ENCODE results near the gene GNL3.

DNA sequence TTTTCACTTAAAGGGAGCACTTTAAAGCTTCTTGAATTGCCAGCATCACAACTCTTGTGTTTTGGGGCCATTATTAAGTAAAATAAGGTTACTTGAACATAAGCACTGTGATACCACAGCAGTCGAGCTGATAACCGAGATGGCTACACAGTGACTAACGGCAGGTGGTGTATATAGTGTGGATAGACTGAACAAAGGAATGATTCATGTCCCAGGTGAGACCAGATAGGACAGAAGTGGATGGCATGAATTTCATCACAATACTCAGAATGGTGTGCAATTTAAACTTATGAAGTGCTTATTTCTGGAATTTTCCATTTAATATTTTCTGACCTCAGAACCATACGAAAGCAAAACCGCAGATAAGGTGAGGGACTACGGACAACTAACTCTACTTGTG is 40.3 kb upstream of the GNL3 start:
- TF ChIP-seq EZH2phosphoT487 (IDR thresholded peaks at IDR 0.05; ENCODE audit: borderline replicate concordance): no peak
- TF ChIP-seq POLR2A (IDR thresholded peaks at IDR 0.05; ENCODE audit: borderline replicate concordance, extremely low read depth, insufficient read depth, insufficient read length): no peak
- TF ChIP-seq, protein P1, sequence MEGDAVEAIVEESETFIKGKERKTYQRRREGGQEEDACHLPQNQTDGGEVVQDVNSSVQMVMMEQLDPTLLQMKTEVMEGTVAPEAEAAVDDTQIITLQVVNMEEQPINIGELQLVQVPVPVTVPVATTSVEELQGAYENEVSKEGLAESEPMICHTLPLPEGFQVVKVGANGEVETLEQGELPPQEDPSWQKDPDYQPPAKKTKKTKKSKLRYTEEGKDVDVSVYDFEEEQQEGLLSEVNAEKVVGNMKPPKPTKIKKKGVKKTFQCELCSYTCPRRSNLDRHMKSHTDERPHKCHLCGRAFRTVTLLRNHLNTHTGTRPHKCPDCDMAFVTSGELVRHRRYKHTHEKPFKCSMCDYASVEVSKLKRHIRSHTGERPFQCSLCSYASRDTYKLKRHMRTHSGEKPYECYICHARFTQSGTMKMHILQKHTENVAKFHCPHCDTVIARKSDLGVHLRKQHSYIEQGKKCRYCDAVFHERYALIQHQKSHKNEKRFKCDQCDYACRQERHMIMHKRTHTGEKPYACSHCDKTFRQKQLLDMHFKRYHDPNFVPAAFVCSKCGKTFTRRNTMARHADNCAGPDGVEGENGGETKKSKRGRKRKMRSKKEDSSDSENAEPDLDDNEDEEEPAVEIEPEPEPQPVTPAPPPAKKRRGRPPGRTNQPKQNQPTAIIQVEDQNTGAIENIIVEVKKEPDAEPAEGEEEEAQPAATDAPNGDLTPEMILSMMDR (IDR thresholded peaks at IDR 0.05 in 2 of 3, conservative IDR thresholded peaks at IDR 0.05 in 1 of 3; ENCODE audit: borderline replicate concordance in 1 of 3, insufficient read depth in 1 of 3, low read depth in 2 of 3, low read length in 2 of 3): no peak
- TF ChIP-seq, protein P2, sequence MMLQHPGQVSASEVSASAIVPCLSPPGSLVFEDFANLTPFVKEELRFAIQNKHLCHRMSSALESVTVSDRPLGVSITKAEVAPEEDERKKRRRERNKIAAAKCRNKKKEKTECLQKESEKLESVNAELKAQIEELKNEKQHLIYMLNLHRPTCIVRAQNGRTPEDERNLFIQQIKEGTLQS (IDR thresholded peaks at IDR 0.05): no peak

Measured in HCT116 (cell line).